ENCODE data around the gene PNLIPRP2. TPM values are rescaled to one million over a fixed set of nuclear protein-coding genes. Genes with fewer than 3 reads are reported as not detected.

Gene PNLIPRP2
- total RNA-seq, 1 experiment from 2014 or later, result 0.24 TPM

GRCh38 chr10:116632596-116633215 lies 12.0 kb downstream of the PNLIPRP2 start:
- Histone ChIP-seq H3T11ph (ENCODE audit: low read length) (no peak overlapping the region), H4K91ac (ENCODE audit: insufficient read length, low read depth, low read length) (no peak overlapping the region), H3K4me2 (ENCODE audit: insufficient read depth, insufficient read length, low read length) (no peak overlapping the region), H2BK120ac (ENCODE audit: low read depth, low read length, poor library complexity, severe bottlenecking) (no peak overlapping the region), H2BK5ac (ENCODE audit: insufficient read length, low read length) (no peak overlapping the region), H3K23ac (ENCODE audit: insufficient read length, low read depth, low read length) (no peak overlapping the region), H3K18ac (ENCODE audit: insufficient read length, low read depth, low read length) (no peak overlapping the region), H4K5ac (ENCODE audit: insufficient read length, low read depth, low read length) (no peak overlapping the region), H2BK20ac (ENCODE audit: low read depth, low read length, poor library complexity, severe bottlenecking) (no peak overlapping the region), H4K20me1 (ENCODE audit: control insufficient read depth, insufficient read depth, insufficient read length) (no peaks in the 10 kb centered on the region), H3K56ac (ENCODE audit: insufficient read length, low read depth, low read length) (no peak overlapping the region), H2AFZ (ENCODE audit: low read length) (no peak overlapping the region), H2BK15ac (ENCODE audit: low read depth, low read length) (no peak overlapping the region), H3K4me1 (ENCODE audit: insufficient read depth, low read length) (no peaks in the 10 kb centered on the region), H3K9ac (ENCODE audit: extremely low read depth, insufficient read length, low read length) (no peak overlapping the region), H3K14ac (ENCODE audit: insufficient read depth, low read length) (no peak overlapping the region), H4K8ac (replicated peaks; ENCODE audit: insufficient read length, low read depth, low read length) (no peak overlapping the region), H3K27ac (ENCODE audit: insufficient read length, low read depth, low read length) (no peak overlapping the region), H3K79me1 (ENCODE audit: insufficient read depth, low read depth, low read length, poor library complexity, severe bottlenecking) (no peaks in the 10 kb centered on the region), H2AK5ac (ENCODE audit: insufficient read length, low read length) (no peak overlapping the region), H3K27me3 (ENCODE audit: insufficient read depth, low read length) (no peaks in the 10 kb centered on the region), H3K23me2 (ENCODE audit: insufficient read length, low read depth, low read length, poor library complexity, severe bottlenecking) (no peaks in the 10 kb centered on the region), H3K9me3 (ENCODE audit: control insufficient read depth, low read depth, low read length) (no peaks in the 10 kb centered on the region), H3K4ac (ENCODE audit: low read depth, low read length) (no peak overlapping the region), H2BK12ac (ENCODE audit: insufficient read length, low read depth, low read length) (no peak overlapping the region), H3K79me2 (ENCODE audit: insufficient read depth, low read length) (no peaks in the 10 kb centered on the region)
- Mint-ChIP-seq H3K27ac (no peak overlapping the region), H3K4me3 (no peak overlapping the region), H3K36me3 (ENCODE audit: insufficient read depth in 1 of 3, low read depth in 3 of 3) (no peaks in the 10 kb centered on the region), H3K9me3 (no peaks in the 10 kb centered on the region), H3K4me1 (peaks cover 11 to 12% of the 10 kb centered on the region in 2 experiments), H3K27me3 (ENCODE audit: low read depth) (peaks cover 8% of the 10 kb centered on the region)
- no peak for DNase-seq
- WGBS (ENCODE audit: extremely low coverage, insufficient read length, low lambda C conversion rate), result no CpG with 5 or more reads among the region's 17 CpGs
- no peak for TF ChIP-seq CTCF (conservative IDR thresholded peaks at IDR 0.05)
